IMR-90 (cell line): ENCODE results near the gene CHN2. TPM values are rescaled to one million over a fixed set of nuclear protein-coding genes. Genes with fewer than 3 reads are reported as not detected.

Source experiments
- ATAC-seq: fragments of 200-7000 bp; cut with Tn5 transposase; 2 replicates; pipeline ENCODE4 v1.9.1; 2020; ENCODE audit warnings: low read depth, mild to moderate bottlenecking, moderate library complexity
- BruUV-seq: library from RNA; stranded (reverse); fragments of 400-500 nt; replicated peaks from 2 replicates; lab custom pipeline; 2021; lab: Mats Ljungman, UMichigan
- CTCF ChIA-PET: fragments of 300-600 bp; formaldehyde crosslinking; extraction: SDS; loops from one replicate; lab custom pipeline; 2021; ENCODE audit warnings: antibody characterized with exemption; lab: Yijun Ruan, JAX
- POLR2A ChIA-PET: fragments of 300-600 bp; sonication (Branson Sonifier 250); formaldehyde crosslinking; loops from one replicate; lab custom pipeline; 2022; ENCODE audit warnings: antibody characterized with exemption; ENCODE audit not compliant: unreplicated experiment; lab: Charles Lee
- DNase-seq: peaks from one replicate; pipeline ENCODE4 v3.0.0; 2013
- H2AFZ ChIP-seq: replicated peaks from 2 replicates; pipeline ENCODE3; 2013; ENCODE audit warnings: low read length, mild to moderate bottlenecking; ENCODE audit not compliant: poor library complexity
- H2AK5ac ChIP-seq: 2 replicates; pipeline ENCODE4 v1.6.1; 2013; ENCODE audit warnings: low read depth, low read length, inconsistent platforms
- H2AK9ac ChIP-seq: replicated peaks from 2 replicates; pipeline ENCODE3; 2013; ENCODE audit warnings: mild to moderate bottlenecking, low read depth, low read length, moderate library complexity; ENCODE audit not compliant: poor library complexity
- H2BK120ac ChIP-seq: 2 replicates; pipeline ENCODE4 v1.6.1; 2013; ENCODE audit warnings: low read depth, low read length, inconsistent platforms
- H2BK15ac ChIP-seq: 3 replicates; pipeline ENCODE4 v1.6.1; 2013; ENCODE audit warnings: low read depth, low read length, inconsistent platforms
- H2BK20ac ChIP-seq: 2 replicates; pipeline ENCODE4 v1.6.1; 2013; ENCODE audit warnings: low read depth, mild to moderate bottlenecking, inconsistent platforms, low read length, moderate library complexity
- H2BK5ac ChIP-seq: 2 replicates; pipeline ENCODE4 v1.6.1; 2013; ENCODE audit warnings: mild to moderate bottlenecking, low read depth, low read length, inconsistent platforms; ENCODE audit not compliant: poor library complexity, severe bottlenecking
- H3K14ac ChIP-seq: replicated peaks from 2 replicates; pipeline ENCODE4 v1.6.1; 2013; ENCODE audit warnings: low read depth, low read length, inconsistent platforms
- H3K18ac ChIP-seq: 2 replicates; pipeline ENCODE4 v1.6.1; 2013; ENCODE audit warnings: low read depth, low read length, control low read depth
- H3K23ac ChIP-seq: 2 replicates; pipeline ENCODE4 v1.6.1; 2013; ENCODE audit warnings: low read depth, low read length, inconsistent platforms
- H3K27ac ChIP-seq: 2 replicates; pipeline ENCODE4 v1.5.1; 2013; ENCODE audit warnings: mild to moderate bottlenecking, control low read depth, low read length; ENCODE audit not compliant: insufficient read depth
- H3K27me3 ChIP-seq: 2 replicates; pipeline ENCODE4 v1.6.1; 2013; ENCODE audit warnings: low read length; ENCODE audit not compliant: control insufficient read depth, insufficient read depth
- H3K36me3 ChIP-seq: 2 replicates; pipeline ENCODE4 v1.6.1; 2013; ENCODE audit warnings: low read length, mixed read lengths; ENCODE audit not compliant: control insufficient read depth, insufficient read depth
- H3K4ac ChIP-seq: 2 replicates; pipeline ENCODE4 v1.6.1; 2013; ENCODE audit warnings: low read depth, low read length, inconsistent platforms
- H3K4me1 ChIP-seq: 2 replicates; pipeline ENCODE4 v1.6.1; 2013; ENCODE audit warnings: low read length, mixed read lengths; ENCODE audit not compliant: control insufficient read depth, insufficient read depth
- H3K4me2 ChIP-seq: 2 replicates; pipeline ENCODE4 v1.6.1; 2013; ENCODE audit warnings: low read depth, mild to moderate bottlenecking, control low read depth, low read length, moderate library complexity
- H3K4me3 ChIP-seq: 2 replicates; pipeline ENCODE4 v1.5.1; 2013; ENCODE audit warnings: low read depth, mild to moderate bottlenecking, control low read depth, low read length, moderate library complexity; ENCODE audit not compliant: insufficient read depth
- H3K56ac ChIP-seq: 2 replicates; pipeline ENCODE4 v1.6.1; 2013; ENCODE audit warnings: low read length, inconsistent platforms; ENCODE audit not compliant: insufficient read depth; ENCODE audit errors: extremely low read depth
- H3K79me1 ChIP-seq, 2 experiments: 2 replicates each; pipeline ENCODE4 v1.6.1; 2013; ENCODE audit warnings: low read length in 2 of 2, inconsistent platforms in 1 of 2, low read depth in 1 of 2
- H3K9ac ChIP-seq: 2 replicates; pipeline ENCODE4 v1.6.1; 2013; ENCODE audit warnings: low read depth, low read length, control low read depth
- H3K9me1 ChIP-seq: 2 replicates; pipeline ENCODE4 v1.6.1; 2013; ENCODE audit warnings: low read length, inconsistent platforms; ENCODE audit not compliant: insufficient read depth
- H3K9me3 ChIP-seq: 2 replicates; pipeline ENCODE4 v1.6.1; 2013; ENCODE audit warnings: low read length; ENCODE audit not compliant: control insufficient read depth, insufficient read depth
- H4K20me1 ChIP-seq: 2 replicates; pipeline ENCODE4 v1.6.1; 2013; ENCODE audit warnings: low read length, inconsistent platforms; ENCODE audit not compliant: insufficient read depth
- H4K5ac ChIP-seq: 2 replicates; pipeline ENCODE4 v1.6.1; 2013; ENCODE audit warnings: mild to moderate bottlenecking, low read depth, low read length, control low read depth
- H4K8ac ChIP-seq, 2 experiments: 2 replicates each; pipeline ENCODE4 v1.6.1; 2013; ENCODE audit warnings: low read depth in 2 of 2, low read length in 2 of 2, control low read depth in 1 of 2, inconsistent platforms in 1 of 2
- H4K91ac ChIP-seq: 2 replicates; pipeline ENCODE4 v1.6.1; 2013; ENCODE audit warnings: low read depth, low read length, inconsistent platforms; ENCODE audit not compliant: insufficient read depth
- BHLHE40 ChIP-seq: fragments of 150-350 bp; IDR thresholded peaks from 2 replicates; pipeline ENCODE4 v1.6.1; 2016; ENCODE audit warnings: mild to moderate bottlenecking, low read depth, low read length
- CEBPB ChIP-seq: IDR thresholded peaks from 2 replicates; pipeline ENCODE4 v1.6.1; 2012; ENCODE audit warnings: low read depth, low read length, improper control_type of control experiment
- CHD1 ChIP-seq: IDR thresholded peaks from 2 replicates; pipeline ENCODE4 v1.6.1; 2012; ENCODE audit warnings: low read depth, low read length, improper control_type of control experiment
- CTCF ChIP-seq: conservative IDR thresholded peaks from 2 replicates; pipeline ENCODE4 v1.5.1; 2012; ENCODE audit warnings: mild to moderate bottlenecking, low read depth, low read length, improper control_type of control experiment
- ELK1 ChIP-seq: fragments of 150-350 bp; IDR thresholded peaks from 2 replicates; pipeline ENCODE4 v1.6.1; 2016; ENCODE audit warnings: low read depth, mild to moderate bottlenecking, low read length, moderate library complexity, borderline replicate concordance
- FOS ChIP-seq: fragments of 150-350 bp; IDR thresholded peaks from 2 replicates; pipeline ENCODE4 v1.6.1; 2016; ENCODE audit warnings: low read depth, low read length
- MAFK ChIP-seq: IDR thresholded peaks from 2 replicates; pipeline ENCODE4 v1.6.1; 2012; ENCODE audit warnings: low read depth, low read length, improper control_type of control experiment
- MAZ ChIP-seq: IDR thresholded peaks from 2 replicates; pipeline ENCODE4 v1.6.1; 2012; ENCODE audit warnings: low read depth, mild to moderate bottlenecking, low read length, improper control_type of control experiment, moderate library complexity, borderline replicate concordance
- MXI1 ChIP-seq: IDR thresholded peaks from 2 replicates; pipeline ENCODE4 v1.6.1; 2012; ENCODE audit warnings: low read depth, mild to moderate bottlenecking, low read length, moderate library complexity, borderline replicate concordance
- NFE2L2 ChIP-seq: fragments of 150-350 bp; IDR thresholded peaks from 2 replicates; pipeline ENCODE4 v1.6.1; 2016; ENCODE audit warnings: low read depth, mild to moderate bottlenecking, low read length
- POLR2A ChIP-seq: IDR thresholded peaks from 2 replicates; pipeline ENCODE4 v1.6.1; 2012; ENCODE audit warnings: mild to moderate bottlenecking, low read depth, low read length
- RAD21 ChIP-seq: IDR thresholded peaks from 2 replicates; pipeline ENCODE4 v1.6.1; 2012; ENCODE audit warnings: low read length, improper control_type of control experiment
- RCOR1 ChIP-seq: IDR thresholded peaks from 2 replicates; pipeline ENCODE4 v1.6.1; 2012; ENCODE audit warnings: mild to moderate bottlenecking, low read length, improper control_type of control experiment; ENCODE audit not compliant: insufficient replicate concordance
- RFX5 ChIP-seq: IDR thresholded peaks from 2 replicates; pipeline ENCODE4 v1.8.0; 2012; ENCODE audit warnings: low read depth, mild to moderate bottlenecking, low read length, moderate library complexity
- SMC3 ChIP-seq: fragments of 150-350 bp; IDR thresholded peaks from 2 replicates; pipeline ENCODE4 v1.6.1; 2016; ENCODE audit warnings: low read depth, mild to moderate bottlenecking, antibody characterized with exemption, low read length, moderate library complexity
- WGBS, 2 experiments: methylation state at CpG; one replicate each; pipeline versions ENCODE4 v1.1.5 to v1.1.7; 2013; ENCODE audit warnings: missing lambda C conversion rate in 2 of 2; ENCODE audit not compliant: insufficient read length in 1 of 2; ENCODE audit errors: extremely low coverage in 2 of 2; 5-methylcytosine and 5-hydroxymethylcytosine counted together
- dilution Hi-C: fragments of 300-500 bp; cut with HindIII; formaldehyde crosslinking; loops from one replicate; pipeline ENCODE4 v1.14.3; 2018; ENCODE audit warnings: low sequenced_read_pairs; ENCODE audit not compliant: unreplicated experiment
- in situ Hi-C: fragments of 300-500 bp; cut with MboI; formaldehyde crosslinking; loops from 3 replicates; pipeline ENCODE4 v1.14.3; 2019; ENCODE audit warnings: low sequenced_read_pairs, inconsistent platforms, mixed read lengths
- intact Hi-C: fragments of 100-400 bp; cut with micrococcal nuclease; formaldehyde crosslinking; loops from 2 replicates; pipeline ENCODE4 v1.10.0; 2022
- polyA plus RNA-seq, 3 experiments: library from polyadenylated mRNA; depleted of rRNA; stranded (reverse); fragments of >200 nt; gene quantifications; 2 replicates each; pipeline ENCODE4 v1.2.3, GENCODE V29; 2012; ENCODE audit warnings: low replicate concordance in 1 of 3
- total RNA-seq: library from RNA; depleted of rRNA; stranded (reverse); fragments of >200 nt; gene quantifications from 2 replicates; pipeline ENCODE4 v1.2.3, GENCODE V29; 2012
- TF ChIP-seq, protein P1 (sequence below): fragments of 150-350 bp; IDR thresholded peaks from 2 replicates; pipeline ENCODE4 v1.6.1; 2017; ENCODE audit warnings: mild to moderate bottlenecking, antibody characterized with exemption, low read length, low read depth

Gene CHN2
- total and polyA plus RNA-seq, 2 of the 4 experiments (the other 2 are of a cell fraction) = not detected

DNA sequence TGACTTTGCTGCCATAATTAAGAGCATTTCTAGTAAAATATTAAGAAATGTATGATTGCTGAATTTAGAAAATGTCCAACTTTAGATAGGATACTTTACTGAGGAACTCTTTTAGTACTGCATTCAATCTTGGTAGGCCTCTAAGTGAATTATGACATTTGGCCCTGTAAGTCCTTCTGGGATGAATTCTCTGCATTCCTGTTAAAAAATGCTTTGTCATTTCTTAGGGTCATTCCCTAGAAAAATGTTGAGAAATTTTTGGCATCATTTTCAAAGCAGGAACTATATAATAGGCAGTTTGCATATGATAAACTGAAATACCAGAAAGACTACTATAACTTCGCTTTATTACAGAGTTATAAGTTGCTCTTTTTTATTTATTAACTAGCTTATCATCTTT is 299.8 kb downstream of the CHN2 start:
- Histone ChIP-seq H3K27ac (no peak overlapping the region), H3K14ac (no peak overlapping the region), H3K18ac (no peak overlapping the region), H2AFZ (no peak overlapping the region), H2AK9ac (no peak overlapping the region), H3K9ac (no peak overlapping the region), H3K4ac (no peak overlapping the region), H3K9me1 (no peaks in the 10 kb centered on the region), H4K20me1 (no peaks in the 10 kb centered on the region), H2AK5ac (no peak overlapping the region), H3K36me3 (no peaks in the 10 kb centered on the region), H3K4me2 (no peak overlapping the region), H3K23ac (no peak overlapping the region), H3K4me1 (no peaks in the 10 kb centered on the region), H2BK120ac (no peak overlapping the region), H4K5ac (no peak overlapping the region), H3K9me3 (no peaks in the 10 kb centered on the region), H3K27me3 (no peaks in the 10 kb centered on the region), H4K8ac (no peak overlapping the region), H2BK15ac (no peak overlapping the region), H3K4me3 (no peak overlapping the region), H2BK20ac (no peak overlapping the region), H4K91ac (no peak overlapping the region), H2BK5ac (no peak overlapping the region), H3K56ac (no peak overlapping the region), H3K79me1 (no peaks in the 10 kb centered on the region)
- CTCF ChIA-PET = no interaction called here
- no peak for TF ChIP-seq MXI1
- TF ChIP-seq MAFK = no peak
- no peak for TF ChIP-seq RCOR1
- TF ChIP-seq, protein P1, sequence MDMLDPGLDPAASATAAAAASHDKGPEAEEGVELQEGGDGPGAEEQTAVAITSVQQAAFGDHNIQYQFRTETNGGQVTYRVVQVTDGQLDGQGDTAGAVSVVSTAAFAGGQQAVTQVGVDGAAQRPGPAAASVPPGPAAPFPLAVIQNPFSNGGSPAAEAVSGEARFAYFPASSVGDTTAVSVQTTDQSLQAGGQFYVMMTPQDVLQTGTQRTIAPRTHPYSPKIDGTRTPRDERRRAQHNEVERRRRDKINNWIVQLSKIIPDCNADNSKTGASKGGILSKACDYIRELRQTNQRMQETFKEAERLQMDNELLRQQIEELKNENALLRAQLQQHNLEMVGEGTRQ = no peak
- no peak for TF ChIP-seq CEBPB
- no peak for TF ChIP-seq RFX5
- no peak for TF ChIP-seq FOS
- no peak for TF ChIP-seq RAD21
- no peak for TF ChIP-seq BHLHE40
- no peak for TF ChIP-seq CTCF
- no peak for TF ChIP-seq SMC3
- no peak for TF ChIP-seq CHD1
- TF ChIP-seq NFE2L2 = no peak
- TF ChIP-seq ELK1 = no peak
- no peak for TF ChIP-seq MAZ
- TF ChIP-seq POLR2A = no peak
- in situ Hi-C loops (no loop called here), intact Hi-C loops (no loop called here), dilution Hi-C loops (no loop called here)
- ATAC-seq = no peak
- POLR2A ChIA-PET = no interaction called here
- no peak for DNase-seq
- BruUV-seq = no TSS peak
- WGBS, 2 experiments = no CpG with 5 or more reads among the region's 1 CpG
